ENCODE measurements around the gene FBXL7. TPM values are rescaled to one million over a fixed set of nuclear protein-coding genes. Genes with fewer than 3 reads are reported as not detected.

The FBXL7 gene
- total RNA-seq, 1 experiment from 2014 or later: not detected

DNA sequence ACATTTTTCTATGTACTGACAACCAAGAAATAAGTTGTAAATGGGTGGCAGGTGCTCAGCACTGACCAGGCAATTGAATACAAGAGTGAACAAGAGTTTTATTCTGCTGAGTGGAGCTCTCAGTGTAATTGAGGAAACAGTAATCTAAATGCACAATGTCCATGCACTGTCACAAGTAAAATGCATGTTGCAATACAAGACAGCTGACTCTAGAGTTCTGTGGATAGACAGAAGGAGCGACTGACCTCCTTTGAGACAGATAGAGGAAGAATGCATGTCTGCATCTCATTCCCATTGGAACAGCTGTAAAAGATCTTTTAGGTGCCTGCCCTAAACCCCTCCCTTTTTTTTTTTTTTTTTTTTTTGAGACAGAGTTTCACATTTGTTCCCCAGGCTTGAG, 299.0 kb downstream of the FBXL7 start:
- intact Hi-C loops (cut with micrococcal nuclease; ENCODE audit: unreplicated experiment): no loop called here
- BruUV-seq (replicated peaks): no TSS peak
- CTCF ChIA-PET: no interaction called here

GRCh38 chr5:15799612-15800011, 299.6 kb downstream of the FBXL7 start:
- in situ Hi-C loops (cut with HindIII; ENCODE audit: low pct_unique_long_range_greater_than_20kb, low sequenced_read_pairs) (no loop called here), intact Hi-C loops (cut with micrococcal nuclease; ENCODE audit: unreplicated experiment) (no loop called here)
- Histone ChIP-seq H3K4me3 (ENCODE audit: low read depth in 2 of 2, low read length in 2 of 2) (no peak overlapping the region), H3K9me3 (ENCODE audit: control insufficient read depth, insufficient read depth, low read depth, low read length) (peaks cover 3% of the 10 kb centered on the region; the same call in 1 of the 2 replicates), H3K27ac (ENCODE audit: low read length) (no peak overlapping the region), H3K36me3 (ENCODE audit: control insufficient read depth, insufficient read depth, low read length) (no peaks in the 10 kb centered on the region), H3K27me3 (ENCODE audit: control insufficient read depth, insufficient read depth, low read length) (no peaks in the 10 kb centered on the region), H3K4me1 (ENCODE audit: control insufficient read depth, insufficient read depth, low read length) (no peaks in the 10 kb centered on the region)
- DNase-seq (ENCODE audit: low read depth, low spot score) (no peak), ATAC-seq (no peak)
- ChIA-PET CTCF (no interaction called here), POLR2A (no interaction called here)
- no peak for TF ChIP-seq POLR2AphosphoS5 (IDR thresholded peaks at IDR 0.05; ENCODE audit: low read depth, low read length)
- TF ChIP-seq, protein P1, sequence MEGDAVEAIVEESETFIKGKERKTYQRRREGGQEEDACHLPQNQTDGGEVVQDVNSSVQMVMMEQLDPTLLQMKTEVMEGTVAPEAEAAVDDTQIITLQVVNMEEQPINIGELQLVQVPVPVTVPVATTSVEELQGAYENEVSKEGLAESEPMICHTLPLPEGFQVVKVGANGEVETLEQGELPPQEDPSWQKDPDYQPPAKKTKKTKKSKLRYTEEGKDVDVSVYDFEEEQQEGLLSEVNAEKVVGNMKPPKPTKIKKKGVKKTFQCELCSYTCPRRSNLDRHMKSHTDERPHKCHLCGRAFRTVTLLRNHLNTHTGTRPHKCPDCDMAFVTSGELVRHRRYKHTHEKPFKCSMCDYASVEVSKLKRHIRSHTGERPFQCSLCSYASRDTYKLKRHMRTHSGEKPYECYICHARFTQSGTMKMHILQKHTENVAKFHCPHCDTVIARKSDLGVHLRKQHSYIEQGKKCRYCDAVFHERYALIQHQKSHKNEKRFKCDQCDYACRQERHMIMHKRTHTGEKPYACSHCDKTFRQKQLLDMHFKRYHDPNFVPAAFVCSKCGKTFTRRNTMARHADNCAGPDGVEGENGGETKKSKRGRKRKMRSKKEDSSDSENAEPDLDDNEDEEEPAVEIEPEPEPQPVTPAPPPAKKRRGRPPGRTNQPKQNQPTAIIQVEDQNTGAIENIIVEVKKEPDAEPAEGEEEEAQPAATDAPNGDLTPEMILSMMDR (IDR thresholded peaks at IDR 0.05): no peak
- TF ChIP-seq TCF7L2 (IDR thresholded peaks at IDR 0.05; ENCODE audit: low read depth, low read length): no peak
- TF ChIP-seq, protein P2, sequence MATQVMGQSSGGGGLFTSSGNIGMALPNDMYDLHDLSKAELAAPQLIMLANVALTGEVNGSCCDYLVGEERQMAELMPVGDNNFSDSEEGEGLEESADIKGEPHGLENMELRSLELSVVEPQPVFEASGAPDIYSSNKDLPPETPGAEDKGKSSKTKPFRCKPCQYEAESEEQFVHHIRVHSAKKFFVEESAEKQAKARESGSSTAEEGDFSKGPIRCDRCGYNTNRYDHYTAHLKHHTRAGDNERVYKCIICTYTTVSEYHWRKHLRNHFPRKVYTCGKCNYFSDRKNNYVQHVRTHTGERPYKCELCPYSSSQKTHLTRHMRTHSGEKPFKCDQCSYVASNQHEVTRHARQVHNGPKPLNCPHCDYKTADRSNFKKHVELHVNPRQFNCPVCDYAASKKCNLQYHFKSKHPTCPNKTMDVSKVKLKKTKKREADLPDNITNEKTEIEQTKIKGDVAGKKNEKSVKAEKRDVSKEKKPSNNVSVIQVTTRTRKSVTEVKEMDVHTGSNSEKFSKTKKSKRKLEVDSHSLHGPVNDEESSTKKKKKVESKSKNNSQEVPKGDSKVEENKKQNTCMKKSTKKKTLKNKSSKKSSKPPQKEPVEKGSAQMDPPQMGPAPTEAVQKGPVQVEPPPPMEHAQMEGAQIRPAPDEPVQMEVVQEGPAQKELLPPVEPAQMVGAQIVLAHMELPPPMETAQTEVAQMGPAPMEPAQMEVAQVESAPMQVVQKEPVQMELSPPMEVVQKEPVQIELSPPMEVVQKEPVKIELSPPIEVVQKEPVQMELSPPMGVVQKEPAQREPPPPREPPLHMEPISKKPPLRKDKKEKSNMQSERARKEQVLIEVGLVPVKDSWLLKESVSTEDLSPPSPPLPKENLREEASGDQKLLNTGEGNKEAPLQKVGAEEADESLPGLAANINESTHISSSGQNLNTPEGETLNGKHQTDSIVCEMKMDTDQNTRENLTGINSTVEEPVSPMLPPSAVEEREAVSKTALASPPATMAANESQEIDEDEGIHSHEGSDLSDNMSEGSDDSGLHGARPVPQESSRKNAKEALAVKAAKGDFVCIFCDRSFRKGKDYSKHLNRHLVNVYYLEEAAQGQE (IDR thresholded peaks at IDR 0.05; ENCODE audit: insufficient read depth in 1 of 2, low read depth in 2 of 2, low read length in 1 of 2): no peak
- no peak for TF ChIP-seq SIN3A (IDR thresholded peaks at IDR 0.05; ENCODE audit: borderline replicate concordance, insufficient read depth, low read depth, low read length)
- BruUV-seq (replicated peaks): no TSS peak

More for the DNA sequence above, 299.0 kb downstream of the FBXL7 start:
- H3K9me3 ChIP-seq (ENCODE audit: control insufficient read depth, insufficient read depth, low read depth, low read length): peaks cover 3% of the 10 kb centered on the region; the same call in 1 of the 2 replicates
- H3K27me3 ChIP-seq (ENCODE audit: control insufficient read depth, insufficient read depth, low read length): no peaks in the 10 kb centered on the region
- POLR2A ChIA-PET: no interaction called here
- no peak overlapping the region for H3K4me3 ChIP-seq (ENCODE audit: low read depth in 2 of 2, low read length in 2 of 2)
- in situ Hi-C loops (cut with HindIII; ENCODE audit: low pct_unique_long_range_greater_than_20kb, low sequenced_read_pairs): no loop called here
- H3K27ac ChIP-seq (ENCODE audit: low read length): no peak overlapping the region
- TF ChIP-seq SIN3A (IDR thresholded peaks at IDR 0.05; ENCODE audit: borderline replicate concordance, insufficient read depth, low read depth, low read length) (no peak), TCF7L2 (IDR thresholded peaks at IDR 0.05; ENCODE audit: low read depth, low read length) (no peak), POLR2AphosphoS5 (IDR thresholded peaks at IDR 0.05; ENCODE audit: low read depth, low read length) (no peak)
- TF ChIP-seq, protein P2 (IDR thresholded peaks at IDR 0.05; ENCODE audit: insufficient read depth in 1 of 2, low read depth in 2 of 2, low read length in 1 of 2): no peak
- TF ChIP-seq, protein P1 (IDR thresholded peaks at IDR 0.05): no peak
- DNase-seq (ENCODE audit: low read depth, low spot score) (no peak), ATAC-seq (no peak)
- H3K36me3 ChIP-seq (ENCODE audit: control insufficient read depth, insufficient read depth, low read length): no peaks in the 10 kb centered on the region
- no peaks in the 10 kb centered on the region for H3K4me1 ChIP-seq (ENCODE audit: control insufficient read depth, insufficient read depth, low read length)

Data from Panc1 (cell line).